Vagina (tissue), 2 donors: ENCODE measurements around the gene VTI1A.

ENCODE experiments used
- CTCF ChIP-seq, 3 experiments: fragments of 450-650 bp in 2 of 3; fragments of 200-600 bp in 1 of 3; sonication (generic) in 1 of 3; IDR thresholded peaks; one replicate each; pipeline ENCODE4 v1.5.1; 2017 to 2019; ENCODE audit warnings: antibody characterized with exemption in 3 of 3, mild to moderate bottlenecking in 2 of 3, moderate library complexity in 2 of 3
- POLR2A ChIP-seq, 2 donors: fragments of 450-650 bp; IDR thresholded peaks; one replicate each; pipeline ENCODE4 v1.6.1; 2017; ENCODE audit warnings: antibody characterized with exemption in 2 of 2, mild to moderate bottlenecking in 2 of 2, moderate library complexity in 2 of 2

- TF ChIP-seq CTCF (IDR thresholded peaks at IDR 0.05) (no peak), POLR2A (IDR thresholded peaks at IDR 0.05) (no peak)
Observed at GRCh38 chr10:112640638-112641037, 193.6 kb downstream of the VTI1A start.
